ENCODE data around the gene MARK1. TPM values are rescaled to one million over a fixed set of nuclear protein-coding genes. Genes with fewer than 3 reads are reported as not detected.

MARK1 gene
- total and polyA plus RNA-seq, 4 donors: 1.3 to 6.5 (median 3.1) TPM

DNA sequence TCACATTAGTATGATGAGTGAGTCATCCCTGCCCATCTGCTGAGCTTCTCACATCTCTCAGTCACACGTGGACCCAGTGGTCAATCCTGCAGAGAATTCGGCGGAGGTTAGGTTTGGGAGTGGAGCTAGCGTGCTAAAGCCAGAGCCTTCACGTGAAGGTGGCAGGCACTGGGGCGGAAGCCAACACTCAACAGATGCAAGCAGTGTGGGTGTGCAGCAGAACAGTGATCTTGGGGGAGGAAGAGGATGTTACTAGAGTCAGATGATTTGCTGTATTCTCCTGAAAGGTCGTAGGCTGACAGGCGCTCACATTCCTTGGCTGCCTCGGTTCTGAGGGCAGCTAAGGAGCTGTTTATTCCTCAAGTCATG is 168.9 kb downstream of the MARK1 start:
- Histone ChIP-seq H3K9ac (ENCODE audit: insufficient read depth in 1 of 2, low read length in 2 of 2) (no peak overlapping the region), H3K9me3 (ENCODE audit: control insufficient read depth in 4 of 4, insufficient read depth in 3 of 4, low read length in 3 of 4) (no peaks in the 10 kb centered on the region), H3K4me3 (no peak overlapping the region), H3K4me1 (ENCODE audit: control insufficient read depth in 5 of 5, insufficient read depth in 5 of 5, low read length in 5 of 5) (peaks cover 0 to 9% (median 3%) of the 10 kb centered on the region in 5 donors), H3K27ac (ENCODE audit: low read depth in 1 of 2, low read length in 1 of 2) (no peak overlapping the region), H3K27me3 (ENCODE audit: control insufficient read depth in 3 of 3, insufficient read depth in 3 of 3, low read length in 2 of 3) (peaks cover 0 to 7% (median 0%) of the 10 kb centered on the region in 3 donors), H3K36me3 (ENCODE audit: control insufficient read depth in 4 of 4, insufficient read depth in 4 of 4, low read length in 4 of 4) (peaks cover 0 to 4% (median 1%) of the 10 kb centered on the region in 4 donors)
- TF ChIP-seq, protein P1, sequence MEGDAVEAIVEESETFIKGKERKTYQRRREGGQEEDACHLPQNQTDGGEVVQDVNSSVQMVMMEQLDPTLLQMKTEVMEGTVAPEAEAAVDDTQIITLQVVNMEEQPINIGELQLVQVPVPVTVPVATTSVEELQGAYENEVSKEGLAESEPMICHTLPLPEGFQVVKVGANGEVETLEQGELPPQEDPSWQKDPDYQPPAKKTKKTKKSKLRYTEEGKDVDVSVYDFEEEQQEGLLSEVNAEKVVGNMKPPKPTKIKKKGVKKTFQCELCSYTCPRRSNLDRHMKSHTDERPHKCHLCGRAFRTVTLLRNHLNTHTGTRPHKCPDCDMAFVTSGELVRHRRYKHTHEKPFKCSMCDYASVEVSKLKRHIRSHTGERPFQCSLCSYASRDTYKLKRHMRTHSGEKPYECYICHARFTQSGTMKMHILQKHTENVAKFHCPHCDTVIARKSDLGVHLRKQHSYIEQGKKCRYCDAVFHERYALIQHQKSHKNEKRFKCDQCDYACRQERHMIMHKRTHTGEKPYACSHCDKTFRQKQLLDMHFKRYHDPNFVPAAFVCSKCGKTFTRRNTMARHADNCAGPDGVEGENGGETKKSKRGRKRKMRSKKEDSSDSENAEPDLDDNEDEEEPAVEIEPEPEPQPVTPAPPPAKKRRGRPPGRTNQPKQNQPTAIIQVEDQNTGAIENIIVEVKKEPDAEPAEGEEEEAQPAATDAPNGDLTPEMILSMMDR (IDR thresholded peaks at IDR 0.05; ENCODE audit: control extremely low read depth, extremely low read depth): no peak
- DNase-seq: no peak
- 75 to 81% methylated on average over 9 of the region's 9 CpGs for WGBS, 2 donors
- no peak for ATAC-seq (ENCODE audit: insufficient read depth, low FRiP score)

GRCh38 chr1:220697326-220697725 is 169.4 kb downstream of the MARK1 start:
- peaks cover 0 to 9% (median 3%) of the 10 kb centered on the region in 5 donors for H3K4me1 ChIP-seq (ENCODE audit: control insufficient read depth in 5 of 5, insufficient read depth in 5 of 5, low read length in 5 of 5)
- TF ChIP-seq, protein P1 (IDR thresholded peaks at IDR 0.05; ENCODE audit: control extremely low read depth, extremely low read depth): no peak
- no peak overlapping the region for H3K9ac ChIP-seq (ENCODE audit: insufficient read depth in 1 of 2, low read length in 2 of 2)
- H3K27ac ChIP-seq (ENCODE audit: low read depth in 1 of 2, low read length in 1 of 2): no peak overlapping the region
- no peak overlapping the region for H3K4me3 ChIP-seq
- H3K36me3 ChIP-seq (ENCODE audit: control insufficient read depth in 4 of 4, insufficient read depth in 4 of 4, low read length in 4 of 4): peaks cover 0 to 4% (median 1%) of the 10 kb centered on the region in 4 donors
- no peak for DNase-seq
- no peaks in the 10 kb centered on the region for H3K9me3 ChIP-seq (ENCODE audit: control insufficient read depth in 4 of 4, insufficient read depth in 3 of 4, low read length in 3 of 4)
- peaks cover 0 to 2% (median 0%) of the 10 kb centered on the region in 3 donors for H3K27me3 ChIP-seq (ENCODE audit: control insufficient read depth in 3 of 3, insufficient read depth in 3 of 3, low read length in 2 of 3)
- 93% methylated on average over 6 of the region's 6 CpGs for WGBS, 2 donors
- no peak for ATAC-seq (ENCODE audit: insufficient read depth, low FRiP score)

GRCh38 chr1:220698607-220699016 is 170.7 kb downstream of the MARK1 start:
- ATAC-seq (ENCODE audit: insufficient read depth, low FRiP score) (no peak), DNase-seq (no peak)
- Histone ChIP-seq H3K9me3 (ENCODE audit: control insufficient read depth in 4 of 4, insufficient read depth in 3 of 4, low read length in 3 of 4) (no peaks in the 10 kb centered on the region), H3K4me1 (ENCODE audit: control insufficient read depth in 5 of 5, insufficient read depth in 5 of 5, low read length in 5 of 5) (peaks cover 0 to 9% (median 4%) of the 10 kb centered on the region in 5 donors), H3K27me3 (ENCODE audit: control insufficient read depth in 3 of 3, insufficient read depth in 3 of 3, low read length in 2 of 3) (no peaks in the 10 kb centered on the region), H3K27ac (ENCODE audit: low read depth in 1 of 2, low read length in 1 of 2) (no peak overlapping the region), H3K4me3 (no peak overlapping the region), H3K36me3 (ENCODE audit: control insufficient read depth in 4 of 4, insufficient read depth in 4 of 4, low read length in 4 of 4) (peaks cover 0 to 4% (median 1%) of the 10 kb centered on the region in 4 donors), H3K9ac (ENCODE audit: insufficient read depth in 1 of 2, low read length in 2 of 2) (no peak overlapping the region)
- 77 to 87% methylated on average over 5 of the region's 5 CpGs for WGBS, 2 donors
- TF ChIP-seq, protein P1 (IDR thresholded peaks at IDR 0.05; ENCODE audit: control extremely low read depth, extremely low read depth): no peak

- Histone ChIP-seq H3K4me3 (no peak overlapping the region), H3K27me3 (ENCODE audit: control insufficient read depth in 3 of 3, insufficient read depth in 3 of 3, low read length in 2 of 3) (no peaks in the 10 kb centered on the region), H3K9me3 (ENCODE audit: control insufficient read depth in 4 of 4, insufficient read depth in 3 of 4, low read length in 3 of 4) (no peaks in the 10 kb centered on the region), H3K4me1 (ENCODE audit: control insufficient read depth in 5 of 5, insufficient read depth in 5 of 5, low read length in 5 of 5) (peaks cover 0 to 9% (median 4%) of the 10 kb centered on the region in 5 donors), H3K27ac (ENCODE audit: low read depth in 1 of 2, low read length in 1 of 2) (no peak overlapping the region), H3K9ac (ENCODE audit: insufficient read depth in 1 of 2, low read length in 2 of 2) (no peak overlapping the region), H3K36me3 (ENCODE audit: control insufficient read depth in 4 of 4, insufficient read depth in 4 of 4, low read length in 4 of 4) (peaks cover 0 to 4% (median 1%) of the 10 kb centered on the region in 4 donors)
- ATAC-seq (ENCODE audit: insufficient read depth, low FRiP score): no peak
- no peak for DNase-seq
- WGBS, 2 donors: 86 to 92% methylated on average over 3 of the region's 3 CpGs
- TF ChIP-seq, protein P1 (IDR thresholded peaks at IDR 0.05; ENCODE audit: control extremely low read depth, extremely low read depth): no peak
These were observed 171.1 kb downstream of the MARK1 start for GRCh38 chr1:220699044-220699443.

Data from lung (tissue), 12 donors.